A549 (cell line): ENCODE results near the gene PES1. TPM values are rescaled to one million over a fixed set of nuclear protein-coding genes. Genes with fewer than 3 reads are reported as not detected.

ENCODE experiments used
- ATAC-seq, 2 experiments: fragments of 200-7000 bp in 1 of 2; fragments of >200 bp in 1 of 2; cut with Nextera tagmentation in 1 of 2; cut with Tn5 transposase in 1 of 2; 3 replicates each; pipeline versions ENCODE4 v1.8.0 to v1.9.1; 2018 to 2020; ENCODE audit warnings: mild to moderate bottlenecking in 1 of 2, moderate library complexity in 1 of 2
- CTCF ChIA-PET: fragments of 300-600 bp; sonication (Branson Sonifier 250); formaldehyde crosslinking; extraction: SDS; loops from one replicate; lab custom pipeline; 2021; ENCODE audit warnings: antibody characterized with exemption, inconsistent platforms; lab: Yijun Ruan, JAX
- POLR2A ChIA-PET: fragments of 350-600 bp; formaldehyde crosslinking; extraction: SDS; loops from one replicate; lab custom pipeline; 2021; ENCODE audit warnings: antibody characterized with exemption, inconsistent platforms; lab: Yijun Ruan, JAX
- DNase-seq, 2 experiments: peaks; one replicate each; pipeline versions ENCODE4 v3.0.0 to v3.0.0-alpha.2; 2011 to 2016; ENCODE audit warnings: low read depth in 1 of 2, low spot score in 1 of 2
- FAIRE-seq: peaks from 2 replicates; lab custom pipeline; 2011; peaks lifted over from hg19 to GRCh38; lab: Jason Lieb, UNC
- H3K27ac ChIP-seq, 2 experiments: fragments of >200 bp; sonication (Bioruptor Twin); formaldehyde crosslinking; 3 replicates each; pipeline ENCODE4 v1.5.1; 2016 to 2017
- H3K4me1 ChIP-seq: fragments of >200 bp; sonication (Bioruptor Twin); formaldehyde crosslinking; 3 replicates; pipeline ENCODE4 v1.6.1; 2016
- H3K4me2 ChIP-seq: fragments of >200 bp; sonication (Bioruptor Twin); formaldehyde crosslinking; 3 replicates; pipeline ENCODE4 v1.6.1; 2016
- H3K4me3 ChIP-seq: fragments of >200 bp; sonication (Bioruptor Twin); formaldehyde crosslinking; 3 replicates; pipeline ENCODE4 v1.5.1; 2016
- H3K9me3 ChIP-seq: fragments of >200 bp; sonication (Bioruptor Twin); formaldehyde crosslinking; 3 replicates; pipeline ENCODE4 v1.6.1; 2016
- BHLHE40 ChIP-seq: IDR thresholded peaks from 2 replicates; pipeline ENCODE4 v1.6.1; 2012; ENCODE audit warnings: low read depth, low read length, inconsistent platforms
- CBX2 ChIP-seq: fragments of 200-600 bp; sonication (generic); IDR thresholded peaks from 2 replicates; pipeline ENCODE4 v1.6.1; 2016; ENCODE audit warnings: low read depth, mild to moderate bottlenecking, borderline replicate concordance
- CBX8 ChIP-seq: fragments of 200-600 bp; sonication (generic); IDR thresholded peaks from 2 replicates; pipeline ENCODE4 v1.6.1; 2016
- CHD2 ChIP-seq: fragments of 150-350 bp; IDR thresholded peaks from 2 replicates; pipeline ENCODE4 v1.6.1; 2014; ENCODE audit warnings: low read length; ENCODE audit not compliant: partially characterized antibody
- CHD4 ChIP-seq: fragments of 200-600 bp; sonication (generic); IDR thresholded peaks from 2 replicates; pipeline ENCODE4 v1.6.1; 2016; ENCODE audit warnings: antibody characterized with exemption, mild to moderate bottlenecking, borderline replicate concordance
- E2F6 ChIP-seq: IDR thresholded peaks from 2 replicates; pipeline ENCODE4 v1.6.1; 2012; ENCODE audit warnings: low read depth, borderline replicate concordance
- EHF ChIP-seq: fragments of 250-450 bp; sonication (Bioruptor Pico); IDR thresholded peaks from 2 replicates; pipeline ENCODE4 v1.5.0; 2020; ENCODE audit warnings: mild to moderate bottlenecking
- EHMT2 ChIP-seq: fragments of 200-600 bp; sonication (generic); IDR thresholded peaks from 2 replicates; pipeline ENCODE4 v1.6.1; 2016; ENCODE audit warnings: antibody characterized with exemption, low read depth, mild to moderate bottlenecking, moderate library complexity
- EP300 ChIP-seq, 2 experiments: fragments of >200 bp; sonication (Bioruptor Twin); formaldehyde crosslinking; IDR thresholded peaks; 2 replicates in 1 of 2; 3 replicates in 1 of 2; pipeline ENCODE4 v1.6.1; 2016 to 2017
- FOSB ChIP-seq: fragments of 250-450 bp; sonication (Bioruptor Pico); IDR thresholded peaks from 2 replicates; pipeline ENCODE4 v1.5.0; 2020; ENCODE audit warnings: mild to moderate bottlenecking, moderate library complexity
- FOXS1 ChIP-seq: fragments of 250-450 bp; sonication (Bioruptor Pico); IDR thresholded peaks from 2 replicates; pipeline ENCODE4 v1.5.0; 2020; ENCODE audit warnings: mild to moderate bottlenecking, moderate library complexity
- HMGXB4 ChIP-seq: fragments of 250-450 bp; sonication (Bioruptor Pico); IDR thresholded peaks from 2 replicates; pipeline ENCODE4 v1.5.0; 2021; ENCODE audit warnings: mild to moderate bottlenecking, moderate library complexity, borderline replicate concordance
- HOXB13 ChIP-seq: fragments of 250-450 bp; sonication (Bioruptor Pico); IDR thresholded peaks from 2 replicates; pipeline ENCODE4 v1.5.0; 2020; ENCODE audit warnings: low read depth, mild to moderate bottlenecking, moderate library complexity
- KDM1A ChIP-seq: fragments of 200-600 bp; sonication (generic); IDR thresholded peaks from 2 replicates; pipeline ENCODE4 v1.6.1; 2016; ENCODE audit warnings: low read depth, mild to moderate bottlenecking
- KDM5A ChIP-seq: fragments of 200-600 bp; sonication (generic); IDR thresholded peaks from 2 replicates; pipeline ENCODE4 v1.6.1; 2016; ENCODE audit warnings: antibody characterized with exemption, mild to moderate bottlenecking
- MYC ChIP-seq: IDR thresholded peaks from 2 replicates; pipeline ENCODE4 v1.6.1; 2012; ENCODE audit warnings: mild to moderate bottlenecking, inconsistent platforms, low read length, improper control_type of control experiment, borderline replicate concordance
- NFE2L2 ChIP-seq: fragments of 150-350 bp; conservative IDR thresholded peaks from 2 replicates; pipeline ENCODE4 v1.6.1; 2014; ENCODE audit warnings: low read length
- NR3C1 ChIP-seq: fragments of >200 bp; sonication (Bioruptor Twin); formaldehyde crosslinking; IDR thresholded peaks from 3 replicates; pipeline ENCODE4 v1.6.1; 2017
- PBX3 ChIP-seq: IDR thresholded peaks from 2 replicates; pipeline ENCODE4 v1.6.1; 2012
- POLR2AphosphoS2 ChIP-seq: conservative IDR thresholded peaks from 2 replicates; pipeline ENCODE4 v1.6.1; 2012; ENCODE audit warnings: low read length, improper control_type of control experiment, inconsistent platforms
- RARB ChIP-seq: fragments of 250-450 bp; sonication (Bioruptor Pico); IDR thresholded peaks from 2 replicates; pipeline ENCODE4 v1.8.0; 2021; ENCODE audit warnings: mild to moderate bottlenecking, moderate library complexity
- REST ChIP-seq: fragments of 200-600 bp; sonication (generic); IDR thresholded peaks from 2 replicates; pipeline ENCODE4 v1.6.1; 2016; ENCODE audit warnings: antibody characterized with exemption, mild to moderate bottlenecking, moderate library complexity
- SREBF2 ChIP-seq: fragments of 450-650 bp; IDR thresholded peaks from 2 replicates; pipeline ENCODE4 v1.6.1; 2014; ENCODE audit warnings: mild to moderate bottlenecking, moderate library complexity
- TFCP2L1 ChIP-seq: fragments of 250-450 bp; sonication (Bioruptor Pico); IDR thresholded peaks from 2 replicates; pipeline ENCODE4 v1.5.0; 2021; ENCODE audit warnings: mild to moderate bottlenecking
- ZC3H11A ChIP-seq: fragments of 450-650 bp; IDR thresholded peaks from 2 replicates; pipeline ENCODE4 v1.6.1; 2014; ENCODE audit warnings: antibody characterized with exemption, mild to moderate bottlenecking
- WGBS: methylation state at CpG from one replicate; pipeline ENCODE4 v1.1.6; 2017; ENCODE audit errors: missing lambda C conversion rate; 5-methylcytosine and 5-hydroxymethylcytosine counted together
- polyA plus RNA-seq, 4 experiments: library from polyadenylated mRNA; depleted of rRNA in 3 of 4; stranded (reverse); fragments of >200 nt; fragmentation: RNase III in 1 of 4; extraction: RNeasy Plus Mini Kit Qiagen cat#74134 plus additional on column Dnase treatment in 1 of 4; gene quantifications; 2 replicates in 3 of 4; 3 replicates in 1 of 4; pipeline ENCODE4 v1.2.3, GENCODE V29; 2011 to 2017

PES1 gene
- polyA plus RNA-seq, 2 of the 4 experiments (the other 2 are of a cell fraction), result 107 to 111 TPM

DNA sequence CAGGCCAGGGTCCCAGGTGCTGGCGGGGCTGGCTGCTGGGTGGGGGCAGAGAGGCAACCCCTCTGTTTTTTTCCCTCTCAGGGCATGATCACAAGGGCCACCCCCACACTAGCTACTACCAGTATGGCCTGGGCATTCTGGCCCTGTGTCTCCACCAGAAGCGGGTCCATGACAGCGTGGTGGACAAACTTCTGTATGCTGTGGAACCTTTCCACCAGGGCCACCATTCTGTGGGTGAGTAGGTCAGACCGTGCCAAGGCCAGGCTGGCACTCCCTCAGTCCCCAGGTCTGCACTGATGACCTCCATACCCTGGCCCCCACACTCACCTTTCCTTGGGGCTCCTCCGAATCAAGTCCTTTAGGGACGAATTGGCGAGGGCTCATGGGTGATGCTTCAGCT, 22.6 kb upstream of the PES1 start:
- Histone ChIP-seq H3K27ac (no peak overlapping the region), H3K4me3 (no peak overlapping the region), H3K4me1 (peaks cover 7% of the 10 kb centered on the region), H3K4me2 (no peak overlapping the region), H3K9me3 (no peaks in the 10 kb centered on the region)
- ATAC-seq, result no peak
- CTCF ChIA-PET, result interaction anchor here (1.1 to 2.8 kb wide), 2 partner anchors 20 to 141 kb away, joined by 3 to 7 read pairs; no protein-coding TSS in a partner anchor
- DNase-seq, result no peak
- no peak for FAIRE-seq
- WGBS, result 90% methylated on average over 7 of the region's 7 CpGs
- TF ChIP-seq CHD2 (no peak), HMGXB4 (CRISPR knock-in tag) (no peak), CBX2 (no peak), EP300 (IDR thresholded peaks at IDR 0.05) (no peak), PBX3 (no peak), FOXS1 (CRISPR knock-in tag) (no peak), NR3C1 (no peak), RARB (no peak), FOSB (no peak)
- POLR2A ChIA-PET, result no interaction called here

GRCh38 chr22:30612789-30613188, 21.1 kb upstream of the PES1 start:
- H3K4me2 ChIP-seq, result no peak overlapping the region
- FAIRE-seq (no peak), ATAC-seq (peak in 1 of 2 experiments; percentile 40; a peak in 1 of 6 replicates), DNase-seq (no peak)
- H3K9me3 ChIP-seq, result no peaks in the 10 kb centered on the region
- POLR2A ChIA-PET, result no interaction called here
- no peak overlapping the region for H3K27ac ChIP-seq
- H3K4me3 ChIP-seq, result no peak overlapping the region
- CTCF ChIA-PET, result interaction anchor here (0.6 to 2.1 kb wide), 3 partner anchors 21 to 307 kb away, joined by 3 to 5 read pairs (median 5); no protein-coding TSS in a partner anchor
- peaks cover 18% of the 10 kb centered on the region for H3K4me1 ChIP-seq
- TF ChIP-seq MYC (no peak), TFCP2L1 (CRISPR knock-in tag) (no peak), HOXB13 (CRISPR knock-in tag) (no peak), KDM5A (no peak), FOSB (no peak), POLR2AphosphoS2 (no peak), E2F6 (no peak), SREBF2 (no peak), EHMT2 (no peak), NR3C1 (no peak), NFE2L2 (no peak), CBX2 (no peak), CHD4 (no peak), EHF (CRISPR knock-in tag) (no peak), KDM1A (no peak), ZC3H11A (no peak), BHLHE40 (no peak), REST (no peak), CBX8 (no peak)
- 92% methylated on average over 8 of the region's 8 CpGs for WGBS
